ENCODE data around the gene KIF2A.

KIF2A gene

DNA sequence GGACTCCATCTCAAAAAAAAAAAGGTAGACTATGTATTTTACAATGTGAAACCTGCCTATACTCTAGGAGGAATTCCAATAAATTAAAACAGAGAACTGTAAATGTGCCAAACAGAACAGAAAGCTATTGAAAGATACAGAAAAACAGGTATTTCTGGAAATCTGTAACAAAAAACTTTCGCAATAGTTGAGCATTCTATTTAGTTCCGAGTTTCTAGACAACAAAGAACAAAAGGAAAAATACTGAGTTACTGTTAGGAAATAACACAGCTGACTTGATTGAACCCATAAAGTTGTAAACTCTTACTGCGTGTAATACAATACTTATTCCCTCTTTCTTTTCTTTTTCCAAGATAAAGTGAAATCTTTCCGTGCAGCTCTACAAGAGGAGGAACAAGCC, 79.1 kb downstream of the KIF2A start:
- DNase-seq (ENCODE audit: low read depth), result no peak

DNA sequence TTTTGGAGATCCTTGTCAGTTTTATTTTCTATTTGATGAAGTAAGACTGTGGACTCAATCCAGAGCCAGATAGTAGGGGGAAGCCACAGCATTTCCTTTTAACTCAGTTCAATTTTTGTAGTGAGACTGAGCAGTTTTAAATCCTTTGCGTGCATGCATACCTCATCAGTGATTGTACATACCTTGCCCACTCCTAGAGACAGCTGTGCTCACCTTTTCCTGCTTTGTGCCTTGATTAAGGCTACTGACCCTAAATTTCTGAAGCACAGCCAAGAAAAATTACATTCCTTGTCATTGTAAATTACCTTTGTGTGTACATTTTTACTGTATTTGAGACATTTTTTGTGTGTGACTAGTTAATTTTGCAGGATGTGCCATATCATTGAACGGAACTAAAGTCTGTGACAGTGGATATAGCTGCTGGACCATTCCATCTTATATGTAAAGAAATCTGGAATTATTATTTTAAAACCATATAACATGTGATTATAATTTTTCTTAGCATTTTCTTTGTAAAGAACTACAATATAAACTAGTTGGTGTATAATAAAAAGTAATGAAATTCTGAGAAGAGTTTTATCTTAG, 79.9 kb downstream of the KIF2A start:
- no peak for DNase-seq (ENCODE audit: low read depth)

DNA sequence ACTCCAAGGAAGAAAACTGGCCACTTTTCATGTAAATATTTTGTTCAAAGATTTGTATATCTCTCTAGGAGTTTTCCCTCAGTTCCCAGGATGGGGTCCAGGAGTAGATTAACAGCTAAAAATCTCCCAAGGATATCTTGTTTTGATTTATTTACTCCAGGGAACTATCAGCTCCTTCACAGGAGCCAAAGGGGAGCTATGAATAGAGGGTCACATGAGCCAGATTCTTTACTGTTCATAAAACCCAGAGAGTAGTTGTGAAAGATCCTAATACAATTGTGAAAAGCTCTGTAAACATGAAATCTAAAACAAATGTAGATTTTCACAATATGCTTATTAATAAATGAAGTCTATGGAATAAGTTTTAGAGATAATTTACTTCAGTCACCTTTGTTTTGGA, 80.8 kb downstream of the KIF2A start:
- DNase-seq (ENCODE audit: low read depth), result no peak

DNA sequence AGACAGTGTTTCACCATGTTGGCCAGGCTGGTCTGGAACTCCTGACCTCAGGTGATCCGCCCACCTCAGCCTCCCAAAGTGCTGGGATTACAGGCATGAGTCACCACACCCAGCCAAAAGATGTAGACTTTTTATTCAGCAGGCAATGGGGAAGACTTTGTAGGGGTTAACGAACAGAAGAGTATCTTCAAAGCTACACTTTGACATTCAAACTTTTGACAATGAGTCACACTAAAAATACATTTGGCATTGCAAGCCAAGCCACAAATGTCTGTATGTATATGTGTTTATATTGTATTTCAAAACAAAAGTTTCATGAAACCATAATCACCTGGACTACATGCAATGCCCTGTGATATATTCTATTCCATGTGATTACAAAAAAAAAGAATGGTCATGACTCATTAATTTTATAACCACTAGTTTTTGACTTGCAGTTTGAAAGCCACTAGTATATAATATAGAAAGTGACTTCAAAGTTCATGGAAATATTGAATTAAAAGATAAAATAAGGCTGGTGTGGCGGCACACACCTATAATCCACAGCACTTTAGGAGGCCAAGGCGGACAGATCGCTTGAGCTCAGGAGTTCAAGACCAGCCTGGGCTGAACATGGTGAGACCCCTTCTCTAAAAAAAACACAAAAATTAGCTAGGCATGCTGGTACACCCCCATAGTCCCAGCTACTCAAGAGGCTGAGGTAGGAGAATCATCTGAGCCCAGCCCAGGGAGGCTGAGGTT, 89.4 kb downstream of the KIF2A start:
- DNase-seq (ENCODE audit: low read depth), result no peak

DNA sequence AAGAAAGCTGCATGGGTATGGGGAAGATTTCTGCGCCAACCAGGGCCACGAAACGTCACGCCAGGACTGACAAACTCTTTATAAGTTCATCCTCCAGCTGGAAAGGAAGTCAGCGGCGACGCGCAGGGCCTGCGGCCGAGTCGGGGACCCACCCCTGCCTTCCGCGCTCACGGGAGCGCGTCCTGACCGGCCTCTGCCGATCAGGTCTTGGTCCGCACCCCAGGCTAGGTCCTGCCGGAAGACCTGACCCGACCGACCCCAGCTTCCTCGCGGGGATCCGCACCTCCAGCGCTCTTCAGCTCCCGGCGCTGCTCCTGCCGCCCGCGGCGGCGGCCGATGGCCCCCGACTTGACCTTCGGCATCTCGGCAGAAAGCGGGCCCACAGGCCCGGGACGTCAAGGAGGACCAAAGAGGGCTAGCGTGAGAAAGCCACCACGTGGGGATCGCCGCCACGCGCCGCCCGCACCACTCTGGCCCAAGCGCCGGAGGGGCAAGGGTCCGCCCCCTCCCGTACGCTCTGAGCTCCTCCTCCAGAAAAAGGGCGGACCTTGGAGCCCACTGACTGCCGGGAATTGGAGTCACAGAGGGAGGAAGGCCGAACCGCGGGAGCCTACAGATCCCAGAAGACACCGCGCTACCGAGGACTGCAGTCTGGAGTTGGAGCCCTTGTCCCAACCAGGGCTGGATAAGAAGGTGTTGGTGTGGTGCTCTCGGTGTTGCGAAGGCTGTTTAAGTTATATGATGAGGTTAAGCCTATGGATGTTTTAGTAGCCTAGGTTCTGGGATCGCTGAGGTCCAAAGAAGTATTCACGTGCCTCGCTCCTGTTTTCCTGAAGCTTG, 97.6 kb downstream of the KIF2A start, which contains the start of gene DIMT1:
Gene DIMT1, minus strand, starts transcription at position 495 of the 840 bp plus-strand sequence. Its CDS starts 133 bp downstream, at position 362.
- peak; percentile 68 for DNase-seq (ENCODE audit: low read depth)

DNA sequence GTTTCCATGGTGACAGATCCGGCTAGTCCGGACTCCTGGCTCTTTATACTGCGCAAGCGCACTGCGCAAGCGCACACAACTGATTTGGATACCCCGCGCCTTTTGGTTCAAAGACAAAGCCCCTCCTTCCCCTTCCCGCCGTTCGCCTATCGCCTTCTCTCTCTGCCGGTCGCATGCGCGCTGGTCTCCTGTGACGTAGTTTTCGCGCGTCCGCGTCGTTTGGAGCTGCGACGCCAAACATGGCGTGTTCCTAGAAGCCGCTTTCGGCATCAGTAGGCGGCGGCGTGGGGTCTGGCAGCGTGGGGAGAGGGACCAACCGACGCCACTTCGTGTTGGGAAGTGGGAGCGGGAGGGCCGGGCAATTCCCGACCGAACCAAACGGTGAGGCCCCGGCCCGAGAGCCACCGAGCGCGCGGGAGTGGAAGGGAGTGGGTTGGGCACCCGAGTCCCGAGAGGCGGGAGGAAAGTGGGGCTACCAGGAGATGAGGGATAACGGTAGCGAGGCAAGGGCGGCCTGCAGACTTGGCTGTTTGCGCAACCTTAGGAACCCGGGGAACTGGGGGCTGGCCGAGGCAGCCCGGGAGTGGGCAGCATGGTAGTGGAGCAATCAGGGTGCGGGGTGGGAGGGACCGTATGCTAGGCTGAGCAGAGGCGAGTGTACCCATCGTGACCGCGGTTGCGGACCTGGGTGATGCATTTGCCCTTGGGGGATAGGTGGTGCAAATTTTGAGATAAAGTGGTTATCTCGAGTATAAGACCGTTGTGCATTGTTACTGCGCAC, 106.7 kb downstream of the KIF2A start, which contains the start of gene IPO11:
Gene IPO11, plus strand, starts transcription at position 215 of the 781 bp plus-strand sequence. CDS start 24,517 bp downstream, outside the sequence.
- peak; percentile 95 for DNase-seq (ENCODE audit: low read depth)

DNA sequence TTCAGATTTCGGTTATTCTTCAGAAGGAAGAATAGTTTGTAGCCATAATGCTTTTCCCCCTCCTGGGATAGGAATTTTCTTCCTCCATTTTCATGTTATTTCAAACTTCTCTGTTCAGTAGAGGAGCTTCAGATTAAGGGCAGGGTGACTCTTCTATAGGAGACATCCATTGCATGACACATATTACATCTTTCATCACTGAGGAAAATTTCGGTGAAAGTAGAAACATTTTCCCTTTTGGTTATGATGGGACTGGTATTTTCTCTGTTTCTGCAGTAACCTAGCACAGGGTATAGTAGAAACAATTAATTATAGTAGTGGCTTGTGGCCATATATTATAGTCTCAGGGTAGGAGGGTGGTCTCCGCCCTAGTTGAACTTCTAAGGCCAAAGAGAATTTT, 107.7 kb downstream of the KIF2A start:
- no peak for DNase-seq (ENCODE audit: low read depth)

DNA sequence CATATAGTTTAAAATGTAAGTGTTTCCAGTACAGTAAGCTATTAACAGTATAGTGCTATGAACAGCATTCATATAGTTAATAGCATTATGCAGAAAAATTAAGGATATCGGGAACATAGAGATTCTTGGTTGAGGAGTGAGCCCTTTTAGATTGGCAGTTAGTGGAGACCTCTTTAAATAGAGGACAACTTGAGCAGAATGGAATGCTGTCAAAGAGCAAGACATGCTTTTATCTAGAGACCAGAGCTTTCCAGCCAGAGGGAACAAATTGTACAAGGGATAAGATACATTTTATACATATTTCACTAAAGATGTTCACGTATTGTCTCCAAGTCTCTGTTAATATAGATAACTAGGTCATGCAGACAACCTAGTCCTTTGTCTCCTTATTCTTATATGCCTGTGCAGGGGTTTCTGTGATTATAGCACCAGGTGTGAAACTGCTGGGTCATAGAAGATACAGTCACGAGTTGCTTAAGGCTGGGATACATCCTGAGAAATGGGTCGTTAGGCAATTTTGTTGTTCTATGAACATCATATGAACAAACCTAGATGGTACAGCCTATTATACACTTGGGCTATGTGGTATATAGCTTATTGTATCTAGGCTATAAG, 112.6 kb downstream of the KIF2A start:
- DNase-seq (ENCODE audit: low read depth), result no peak

DNA sequence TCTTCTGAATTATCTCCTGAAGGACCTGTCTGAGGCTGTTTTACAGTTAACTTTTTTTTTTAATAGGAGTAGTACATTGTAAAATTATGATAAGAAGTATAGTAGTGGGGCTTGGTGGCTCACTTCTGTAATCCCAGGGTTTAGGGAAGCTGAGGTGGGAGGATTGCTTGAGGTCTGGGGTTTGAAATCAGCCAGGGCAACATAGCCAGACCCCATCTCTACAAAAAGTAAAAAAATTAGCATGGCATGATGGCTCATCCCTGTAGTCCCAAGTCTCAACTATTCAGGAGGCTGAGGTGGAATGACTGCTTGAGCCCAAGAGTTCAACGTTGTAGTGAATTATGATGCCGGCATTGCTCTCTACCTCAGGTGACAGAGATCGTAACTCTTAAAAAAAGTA, 113.6 kb downstream of the KIF2A start:
- DNase-seq (ENCODE audit: low read depth), result no peak

DNA sequence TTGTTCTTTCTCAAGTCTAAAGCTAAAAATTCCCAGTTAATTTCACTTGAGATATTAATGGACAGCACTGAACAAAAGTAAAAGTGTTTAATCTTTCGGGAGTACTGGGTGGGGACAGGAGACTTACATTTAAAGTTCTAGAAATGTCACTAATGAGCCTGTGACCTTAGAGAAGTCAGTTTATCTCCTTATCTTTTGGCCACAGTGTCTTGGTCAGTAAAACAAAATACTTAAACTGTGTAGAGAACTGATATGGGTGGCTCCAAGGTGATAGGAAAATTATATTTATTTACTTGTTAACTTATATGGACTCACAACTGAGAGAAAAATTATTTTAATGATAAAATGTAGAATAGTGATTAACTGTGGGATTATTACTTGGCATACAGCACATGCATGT, 115.4 kb downstream of the KIF2A start:
- DNase-seq (ENCODE audit: low read depth), result no peak

DNA sequence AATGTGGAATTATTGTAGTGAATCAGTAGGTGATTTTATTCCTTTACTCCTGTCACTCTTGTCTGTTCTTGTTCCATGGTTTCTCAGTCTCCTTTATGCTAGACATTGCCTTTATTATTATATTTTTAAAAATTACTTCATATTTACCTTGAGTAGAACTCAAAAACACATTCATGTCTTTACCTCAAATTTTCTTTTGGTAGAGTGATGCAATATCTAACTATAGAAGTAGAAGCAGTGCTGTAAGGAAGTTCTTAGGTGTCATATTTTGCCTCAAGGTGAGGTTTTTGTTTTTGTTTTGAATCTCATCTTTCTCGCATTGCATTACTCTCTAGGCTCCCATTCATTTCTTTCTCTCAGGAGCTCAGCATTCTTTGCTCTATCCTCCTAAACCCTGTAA, 118.8 kb downstream of the KIF2A start:
- no peak for DNase-seq (ENCODE audit: low read depth)

DNA sequence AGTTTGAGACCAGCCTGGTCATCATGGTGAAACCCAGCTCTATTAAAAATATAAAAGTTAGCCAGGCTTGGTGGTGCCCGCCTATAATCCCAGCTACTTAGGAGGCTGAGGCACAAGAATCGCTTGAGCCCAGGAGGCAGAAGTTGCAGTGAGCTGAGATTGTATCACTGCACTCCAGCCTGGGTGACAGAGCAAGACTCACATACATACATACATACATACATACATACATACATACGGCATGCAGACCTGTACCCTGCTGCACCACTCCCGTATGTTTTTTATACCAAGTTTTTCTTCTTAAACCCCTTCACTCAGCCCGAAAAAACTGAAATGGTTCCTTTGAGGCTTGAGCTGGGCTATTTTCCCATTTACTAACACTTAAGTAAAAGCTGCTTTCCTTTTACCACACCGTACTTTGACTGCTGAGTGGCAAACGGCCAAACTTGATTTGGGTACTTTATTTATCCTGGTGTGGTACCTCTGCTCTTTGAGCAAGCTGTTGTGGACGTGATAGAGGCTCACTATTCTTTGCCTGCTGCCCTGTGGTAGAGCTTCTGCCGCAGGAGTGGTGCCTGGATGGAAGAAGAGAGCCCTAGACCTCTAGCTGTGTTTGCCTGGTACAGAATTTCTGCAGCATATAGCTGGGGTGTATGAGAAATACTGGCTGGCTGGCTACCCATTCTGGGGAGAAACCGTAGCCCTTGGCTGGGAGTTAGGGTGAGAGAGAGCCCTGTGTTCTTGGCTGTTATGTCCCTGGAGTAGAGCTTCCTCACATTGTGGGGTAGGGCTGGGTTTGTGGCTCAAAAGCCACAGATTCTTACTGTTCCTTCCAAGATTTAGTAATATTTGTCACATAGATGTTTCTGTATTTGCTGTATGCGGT, 126.0 kb downstream of the KIF2A start:
- no peak for DNase-seq (ENCODE audit: low read depth)

DNA sequence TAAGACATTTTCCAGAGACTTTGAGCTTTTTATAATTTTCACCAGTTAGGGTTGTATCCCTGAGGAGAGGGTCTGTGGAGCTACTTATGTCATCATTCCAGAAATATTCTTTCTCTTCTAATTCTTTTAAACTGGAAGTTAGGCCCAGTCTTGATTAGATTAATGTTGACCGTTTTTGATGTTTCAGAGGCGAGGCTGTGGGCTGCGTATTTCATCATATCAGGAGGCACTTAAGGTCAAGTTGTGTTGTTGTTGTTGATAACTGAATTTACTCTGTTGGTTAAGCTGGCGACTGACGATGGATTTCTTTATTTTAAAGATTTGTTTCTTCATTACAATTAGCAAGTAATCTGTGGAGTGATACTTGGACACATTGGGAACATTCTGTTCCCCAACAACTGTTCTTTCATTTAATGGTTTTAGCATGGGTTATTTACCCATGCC, 126.6 kb downstream of the KIF2A start:
- no peak for DNase-seq (ENCODE audit: low read depth)

Measured in stimulated activated CD8-positive, alpha-beta memory T cell treated with anti-CD3 and anti-CD28 coated beads, Interleukin-15, amount 100 ng/mL, for 24 hours (primary cell).